ENCODE results near the gene FZR1.
"Not testable (repeated sequence)": the region's sequence is repeated elsewhere in the genome, so short reads cannot be mapped to it uniquely, and the experiment has no call there.

The FZR1 gene

GRCh38 chr19:3549816-3550215, 43.7 kb downstream of the FZR1 start:
- DNase-seq = no peak

DNA sequence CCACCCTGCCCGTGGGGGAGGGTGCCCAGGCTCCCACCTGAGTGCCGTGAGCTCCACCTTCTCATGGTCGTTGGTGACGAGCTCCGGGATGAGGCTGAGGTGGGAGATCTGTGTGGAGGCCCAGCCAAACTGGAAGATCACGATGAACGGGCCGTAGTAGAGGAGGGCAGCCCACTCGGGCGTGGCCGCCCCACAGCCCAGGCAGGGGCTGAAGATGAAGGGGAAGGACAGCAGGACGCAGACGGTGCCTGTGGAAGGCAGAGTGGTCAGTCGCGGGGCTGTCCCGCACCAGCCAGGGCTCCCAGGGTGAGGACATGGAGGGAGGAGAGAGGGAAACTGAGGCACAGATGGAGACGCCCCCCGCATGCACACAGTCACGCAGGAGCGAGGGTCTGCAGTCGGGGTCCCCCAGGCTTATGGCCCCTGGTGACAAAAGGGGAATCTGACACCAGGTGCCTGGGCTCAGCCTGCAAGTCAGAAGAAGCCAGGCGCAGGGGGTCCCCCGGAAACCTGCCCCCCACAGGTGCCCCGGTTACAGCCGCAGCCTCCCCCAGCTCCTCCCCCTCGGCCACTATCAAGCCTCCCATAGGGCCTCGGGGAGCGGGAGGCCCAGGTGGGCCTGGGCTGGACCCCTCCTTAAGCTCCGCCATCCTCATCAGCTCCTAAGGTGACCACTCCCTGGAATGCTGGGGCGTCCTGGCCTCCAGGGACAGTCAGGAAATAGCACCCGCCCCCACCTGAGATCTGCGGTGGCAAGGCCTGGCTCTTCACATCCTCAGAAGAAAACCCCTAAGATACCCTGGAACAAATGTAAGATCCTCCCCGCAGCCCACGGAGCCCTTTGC, 45.1 kb downstream of the FZR1 start:
- DNase-seq = no peak

DNA sequence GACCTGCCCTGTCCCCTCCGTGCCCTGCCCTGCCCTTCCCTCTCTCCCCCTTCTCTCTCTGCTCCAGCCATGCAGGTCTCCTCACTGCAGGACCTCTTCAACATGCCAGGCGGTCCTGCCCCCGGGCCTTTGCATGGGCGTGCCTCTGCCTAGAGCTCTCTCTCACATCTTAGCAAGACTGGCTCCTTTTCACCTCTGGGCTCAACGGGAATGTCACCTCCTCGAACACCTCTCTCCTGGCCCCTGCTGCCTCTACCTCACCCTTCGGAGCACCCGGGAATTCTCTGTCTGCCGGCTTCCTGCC, 45.6 kb downstream of the FZR1 start:
- no peak for DNase-seq

DNA sequence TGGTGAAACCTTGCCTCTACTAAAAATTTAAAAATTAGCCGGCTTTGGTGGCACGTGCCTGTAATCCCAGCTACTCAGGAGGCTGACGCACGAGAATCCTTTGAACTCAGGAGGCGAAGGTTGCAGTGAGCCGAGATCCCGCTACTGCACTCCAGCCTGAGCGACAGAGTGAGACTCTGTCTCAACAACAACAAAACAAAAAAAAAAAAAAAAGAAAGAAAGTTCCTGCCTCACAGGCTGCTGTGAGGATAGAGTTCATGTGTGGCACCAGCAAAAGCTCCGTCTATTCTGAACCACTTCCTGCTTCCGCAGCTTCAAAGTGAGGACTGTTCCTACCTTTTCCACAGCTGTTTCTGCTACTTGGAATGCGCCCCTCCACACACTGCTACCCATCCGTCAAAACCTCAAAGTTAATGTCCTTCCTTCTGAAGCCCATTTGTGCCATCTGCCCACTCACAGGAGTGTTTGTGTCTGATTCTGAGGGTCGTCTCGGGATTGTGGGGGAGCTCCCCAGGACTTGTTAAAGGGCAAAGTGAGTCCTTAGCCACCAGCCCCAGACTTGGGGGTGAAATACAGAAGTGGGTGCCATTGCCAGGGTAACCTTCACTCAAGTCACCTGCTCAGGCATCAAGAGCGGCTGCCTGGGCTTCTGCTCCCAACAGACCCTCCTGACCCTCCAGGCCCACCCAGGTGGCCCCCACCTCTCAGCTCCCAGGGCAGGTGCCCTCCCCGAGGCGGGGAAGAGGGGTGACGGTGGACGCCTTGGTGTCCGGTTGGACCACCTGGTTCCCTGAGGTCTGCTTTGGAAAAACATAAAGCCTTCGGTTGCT, 48.4 kb downstream of the FZR1 start:
- no peak for DNase-seq

DNA sequence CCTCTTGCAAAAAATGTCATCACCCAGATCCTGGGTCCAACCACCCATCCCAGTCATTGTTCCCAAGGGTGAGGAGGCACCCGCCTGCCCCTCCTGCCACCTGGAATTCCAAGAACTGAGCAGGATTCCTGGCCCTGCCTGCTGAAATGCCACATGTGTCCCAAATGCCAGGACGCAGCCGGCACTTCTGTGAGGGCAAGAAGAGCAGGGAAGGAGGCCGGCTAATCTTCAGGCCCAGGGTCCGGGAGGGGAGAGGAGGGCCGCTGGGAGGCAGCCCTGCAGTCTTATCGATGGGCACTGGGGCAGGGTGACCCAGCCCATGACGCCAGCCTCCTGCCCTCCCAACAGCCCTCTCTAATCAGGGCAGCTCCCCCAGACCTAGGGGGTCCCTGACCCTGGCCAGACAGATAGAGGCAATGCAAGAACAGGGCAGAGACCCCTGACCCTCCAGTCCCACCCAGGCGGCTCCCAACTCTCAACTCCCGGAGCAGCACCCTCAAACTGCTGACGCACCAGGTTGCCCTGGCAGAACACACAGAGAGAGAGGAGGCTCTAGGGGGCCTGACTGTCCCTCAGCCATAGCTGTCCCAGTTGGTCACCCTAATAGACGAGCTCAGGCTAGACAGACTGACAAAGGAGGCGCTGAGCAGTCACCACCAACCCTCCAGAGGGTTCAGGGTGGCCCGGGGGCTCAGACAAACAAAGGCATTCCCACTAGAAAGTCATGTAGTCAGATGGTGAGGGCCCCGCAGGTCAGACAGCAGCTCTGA, 49.7 kb downstream of the FZR1 start:
- no peak for DNase-seq

- DNase-seq = no peak
Observed at GRCh38 chr19:3556423-3556977, 50.4 kb downstream of the FZR1 start.

DNA sequence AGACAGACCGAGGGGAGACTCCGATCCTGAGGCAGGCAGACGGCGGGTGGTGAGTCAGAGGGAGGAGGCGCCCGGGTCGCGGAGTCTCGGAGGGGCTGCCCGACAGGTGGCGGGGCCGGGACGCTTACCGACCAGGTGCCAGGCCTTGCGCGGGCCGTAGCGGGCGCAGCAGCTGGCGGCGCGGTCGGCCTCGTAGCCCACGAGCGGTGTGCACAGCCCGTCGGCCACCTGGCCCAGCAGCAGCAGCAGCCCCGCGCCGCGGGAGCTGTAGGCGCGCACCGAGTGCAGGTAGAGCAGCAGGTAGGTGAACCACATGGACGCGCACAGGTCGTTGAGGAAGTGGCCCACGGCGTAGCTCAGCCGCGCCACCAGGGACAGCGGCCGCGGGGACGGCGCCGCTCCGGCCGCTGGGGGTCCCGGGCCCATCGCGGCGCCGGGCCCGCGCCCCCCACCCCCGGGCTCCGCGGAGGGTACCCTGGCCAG, 50.9 kb downstream of the FZR1 start:
- DNase-seq = no peak

- peak; percentile 53 for DNase-seq
Observed at GRCh38 chr19:3557461-3558248, 51.5 kb downstream of the FZR1 start, which contains the start of gene MFSD12. Gene MFSD12, minus strand, starts transcription at chr19:3557586. Its CDS starts 183 bp downstream, at chr19:3557403.

GRCh38 chr19:3563709-3564524, 57.8 kb downstream of the FZR1 start:
- no peak for DNase-seq

DNA sequence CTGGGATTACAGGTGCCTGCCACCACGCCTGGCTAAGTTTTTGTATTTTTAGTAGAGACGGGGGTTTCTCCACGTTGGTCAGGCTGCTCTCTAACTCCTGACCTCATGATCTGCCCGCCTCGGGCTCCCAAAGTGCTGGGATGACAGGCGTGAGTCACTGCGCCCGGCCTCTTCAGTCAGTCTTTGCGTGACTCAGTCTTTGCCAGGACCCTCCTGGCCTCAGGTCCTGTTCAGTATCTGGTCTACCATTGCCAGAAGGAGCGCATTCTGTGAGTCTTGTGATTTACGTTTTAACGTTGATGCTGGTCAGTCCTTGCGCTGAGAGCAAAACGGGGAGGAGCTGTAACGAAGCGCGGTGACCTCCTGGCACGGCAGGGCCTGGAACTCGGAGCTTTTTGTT, 59.0 kb downstream of the FZR1 start:
- no peak for DNase-seq

- DNase-seq = not testable (repeated sequence)
Observed at GRCh38 chr19:3570042-3570441, 63.9 kb downstream of the FZR1 start.

DNA sequence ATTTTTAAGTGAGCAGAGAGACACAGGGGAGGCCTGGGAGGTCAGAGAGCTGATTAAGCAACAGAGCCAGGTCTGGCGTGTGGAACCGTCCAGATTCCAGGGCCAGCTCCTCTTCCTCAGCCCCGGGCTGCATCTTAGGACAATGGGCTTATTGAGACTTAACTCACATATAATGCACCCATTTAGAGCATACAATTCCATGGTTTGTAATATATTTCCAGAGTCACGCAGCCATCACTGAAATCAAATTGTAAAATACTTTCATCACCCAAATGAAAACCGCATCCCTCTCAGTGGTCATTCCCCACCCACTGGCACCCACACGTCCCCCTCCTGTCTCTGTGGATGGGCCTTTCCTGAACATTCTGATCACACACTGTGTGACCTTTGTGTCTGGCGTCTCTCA, 64.5 kb downstream of the FZR1 start:
- no peak for DNase-seq

DNA sequence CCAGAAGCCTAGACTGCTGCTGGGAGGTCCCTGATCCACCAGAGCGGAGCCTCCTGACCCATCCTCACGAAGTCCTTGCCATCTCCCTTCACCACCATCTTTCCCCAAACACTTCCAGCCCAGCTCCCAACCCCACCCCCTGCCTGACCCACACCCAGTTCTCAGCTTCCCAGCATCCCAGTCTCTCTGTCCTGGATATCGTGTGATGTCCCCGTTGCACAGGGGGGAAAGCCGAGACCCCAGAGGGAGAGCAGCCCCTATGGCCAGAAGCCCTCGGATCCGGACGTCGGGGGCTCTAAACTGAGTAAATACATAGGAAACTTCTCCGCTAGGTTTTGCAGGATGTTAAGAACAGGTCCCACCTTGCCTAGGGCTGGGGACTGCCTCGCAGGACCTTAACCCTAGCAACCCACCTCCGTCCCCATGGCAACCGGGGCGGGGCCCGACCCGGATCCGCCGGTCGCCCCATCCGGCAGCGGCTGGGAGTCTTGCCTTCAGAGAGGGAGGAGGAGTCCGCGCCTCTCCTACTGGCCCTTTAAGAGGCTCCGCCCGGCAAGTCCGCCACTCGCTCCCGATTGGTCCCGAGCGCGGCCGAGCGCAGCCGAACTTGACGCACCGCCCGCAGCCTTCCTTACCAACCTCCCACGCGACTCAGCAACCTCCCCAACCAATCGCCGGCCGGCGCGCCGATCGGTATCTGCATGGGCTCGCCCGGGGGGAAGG, 66.2 kb downstream of the FZR1 start:
- peak; percentile 98 for DNase-seq

DNA sequence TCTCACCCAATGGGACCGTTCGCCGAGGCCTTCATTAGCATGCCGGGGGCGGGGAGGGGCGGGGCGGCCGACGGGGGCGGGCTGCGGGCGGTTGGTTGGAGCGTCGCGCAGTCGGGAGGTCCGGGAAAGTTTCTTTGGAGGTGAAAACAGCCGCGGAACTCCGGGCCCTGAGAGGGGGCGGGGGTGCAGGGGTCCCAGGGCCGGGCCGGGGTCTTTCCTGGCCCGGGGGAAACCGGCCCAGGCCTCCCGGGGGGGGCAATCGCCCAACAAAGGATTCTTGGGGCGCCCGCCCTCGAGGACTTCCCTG, 66.7 kb downstream of the FZR1 start, which contains the start of gene HMG20B:
HMG20B (plus strand) TSS at position 90 of the 307 bp plus-strand sequence. CDS start 366 bp downstream, outside the sequence.
- DNase-seq = no peak

DNA sequence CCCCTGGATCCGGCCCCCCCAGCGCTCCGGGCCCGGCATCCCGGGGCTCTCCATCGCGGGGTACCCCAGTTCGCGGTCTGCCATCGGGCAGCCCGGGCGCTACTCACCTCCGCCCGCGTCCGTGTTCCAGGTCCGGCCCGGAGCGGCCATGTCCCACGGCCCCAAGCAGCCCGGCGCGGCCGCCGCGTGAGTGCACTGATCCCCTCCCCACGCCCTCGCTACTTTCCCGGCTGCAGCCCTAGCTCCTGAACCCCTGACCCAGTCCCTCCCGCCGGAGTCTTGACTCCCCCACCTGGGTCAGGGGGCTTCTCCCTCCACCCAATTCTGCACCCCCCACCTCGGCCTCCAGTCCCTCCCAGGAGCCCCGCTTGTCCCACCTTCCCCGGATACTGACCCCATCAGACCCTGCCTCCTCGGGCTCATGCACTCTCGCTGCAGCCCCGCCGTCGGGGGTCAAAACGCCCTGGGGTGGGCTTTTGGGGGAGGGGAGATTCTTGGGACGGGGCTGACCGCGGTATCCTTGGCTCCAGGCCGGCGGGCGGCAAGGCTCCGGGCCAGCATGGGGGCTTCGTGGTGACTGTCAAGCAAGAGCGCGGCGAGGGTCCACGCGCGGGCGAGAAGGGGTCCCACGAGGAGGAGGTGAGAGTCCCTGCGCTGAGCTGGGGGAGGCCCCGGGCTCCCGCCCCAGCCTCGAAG, 67.2 kb downstream of the FZR1 start:
- no peak for DNase-seq

DNA sequence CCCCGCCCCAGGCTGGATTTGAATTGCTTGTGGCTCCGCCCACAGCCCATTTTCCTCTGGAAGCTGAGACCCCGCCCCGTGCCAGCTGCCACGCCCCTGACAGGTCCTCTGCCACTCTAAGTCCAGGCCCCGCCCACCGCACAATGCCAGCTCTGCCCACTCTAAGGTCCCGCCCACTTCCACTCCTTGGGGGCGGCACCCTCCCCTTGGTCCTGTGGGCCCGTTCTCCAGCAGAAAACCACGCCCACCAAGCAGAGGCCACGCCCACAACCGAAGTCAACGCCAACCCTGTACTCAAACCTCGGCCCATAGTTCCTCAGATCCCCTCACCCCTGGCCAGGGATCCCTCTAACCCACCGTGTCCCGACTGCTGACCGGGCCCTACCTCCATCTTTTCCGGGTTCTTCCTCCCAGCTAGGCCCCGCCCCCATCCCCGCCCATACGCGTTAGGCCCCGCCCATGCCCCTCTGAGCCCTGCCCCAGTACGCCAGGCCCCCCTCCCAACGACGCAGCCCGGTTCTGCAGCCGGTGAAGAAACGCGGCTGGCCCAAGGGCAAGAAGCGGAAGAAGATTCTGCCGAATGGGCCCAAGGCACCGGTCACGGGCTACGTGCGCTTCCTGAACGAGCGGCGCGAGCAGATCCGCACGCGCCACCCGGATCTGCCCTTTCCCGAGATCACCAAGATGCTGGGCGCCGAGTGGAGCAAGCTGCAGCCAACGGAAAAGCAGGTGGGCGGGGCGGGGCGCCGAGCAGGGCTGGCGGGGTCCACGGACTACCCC, 67.9 kb downstream of the FZR1 start:
- peak; percentile 62 for DNase-seq

- DNase-seq = no peak
Observed at GRCh38 chr19:3575260-3575741, 69.2 kb downstream of the FZR1 start.

DNA sequence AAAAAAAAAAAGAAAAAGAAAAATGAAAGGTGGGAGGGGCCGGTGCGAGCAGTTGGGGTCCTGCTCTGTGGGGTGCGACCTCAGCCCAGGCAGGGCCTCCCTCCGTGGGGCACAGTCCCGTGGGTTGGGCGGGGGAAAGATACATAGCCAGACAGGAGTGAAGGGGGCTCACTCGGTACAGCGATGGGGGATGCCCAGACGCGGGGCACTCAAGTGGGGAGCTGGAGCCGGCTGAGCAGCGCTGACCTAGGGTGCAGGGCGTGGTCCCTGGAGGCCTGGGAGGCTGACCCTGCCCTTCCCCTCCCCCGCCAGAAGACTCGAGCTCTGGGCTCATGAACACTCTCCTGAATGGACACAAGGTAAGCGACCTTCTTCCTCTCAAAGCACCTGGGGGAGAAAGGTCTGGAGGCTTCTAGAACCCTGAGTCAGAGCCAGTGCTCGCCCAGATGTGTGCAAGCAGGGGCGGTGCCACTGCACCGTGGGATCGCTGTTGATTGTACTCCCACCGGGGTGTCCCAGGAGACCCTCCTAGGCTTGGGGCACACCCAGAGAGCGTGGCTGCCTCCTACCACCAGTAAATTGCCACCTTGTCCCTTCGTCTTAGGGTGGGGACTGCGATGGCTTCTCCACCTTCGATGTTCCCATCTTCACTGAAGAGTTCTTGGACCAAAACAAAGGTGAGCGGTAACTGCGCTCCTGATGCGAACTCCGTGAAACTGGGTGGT, 70.0 kb downstream of the FZR1 start:
- no peak for DNase-seq
